Measurements from ENCODE around the gene CAPN11. TPM values are rescaled to one million over a fixed set of nuclear protein-coding genes. Genes with fewer than 3 reads are reported as not detected.

CAPN11 gene
- total and polyA plus RNA-seq, 2 experiments from 2014 or later = not detected

- Histone ChIP-seq H3K27me3 (no peaks in the 10 kb centered on the region), H3K4me3 (no peak overlapping the region), H3K27ac (no peak overlapping the region), H3K36me3 (peaks cover 23% of the 10 kb centered on the region), H3K9me3 (ENCODE audit: low read depth) (no peaks in the 10 kb centered on the region), H3K4me1 (ENCODE audit: low read depth) (peaks cover 4% of the 10 kb centered on the region)
- TF ChIP-seq, protein P1, sequence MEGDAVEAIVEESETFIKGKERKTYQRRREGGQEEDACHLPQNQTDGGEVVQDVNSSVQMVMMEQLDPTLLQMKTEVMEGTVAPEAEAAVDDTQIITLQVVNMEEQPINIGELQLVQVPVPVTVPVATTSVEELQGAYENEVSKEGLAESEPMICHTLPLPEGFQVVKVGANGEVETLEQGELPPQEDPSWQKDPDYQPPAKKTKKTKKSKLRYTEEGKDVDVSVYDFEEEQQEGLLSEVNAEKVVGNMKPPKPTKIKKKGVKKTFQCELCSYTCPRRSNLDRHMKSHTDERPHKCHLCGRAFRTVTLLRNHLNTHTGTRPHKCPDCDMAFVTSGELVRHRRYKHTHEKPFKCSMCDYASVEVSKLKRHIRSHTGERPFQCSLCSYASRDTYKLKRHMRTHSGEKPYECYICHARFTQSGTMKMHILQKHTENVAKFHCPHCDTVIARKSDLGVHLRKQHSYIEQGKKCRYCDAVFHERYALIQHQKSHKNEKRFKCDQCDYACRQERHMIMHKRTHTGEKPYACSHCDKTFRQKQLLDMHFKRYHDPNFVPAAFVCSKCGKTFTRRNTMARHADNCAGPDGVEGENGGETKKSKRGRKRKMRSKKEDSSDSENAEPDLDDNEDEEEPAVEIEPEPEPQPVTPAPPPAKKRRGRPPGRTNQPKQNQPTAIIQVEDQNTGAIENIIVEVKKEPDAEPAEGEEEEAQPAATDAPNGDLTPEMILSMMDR (IDR thresholded peaks at IDR 0.05; ENCODE audit: low read depth, low read length) = peak; percentile 12
- DNase-seq (ENCODE audit: low read depth in 1 of 2, low spot score in 1 of 2) = no peak
Measured at GRCh38 chr6:44113414-44113813, 45.2 kb upstream of the CAPN11 start.

DNA sequence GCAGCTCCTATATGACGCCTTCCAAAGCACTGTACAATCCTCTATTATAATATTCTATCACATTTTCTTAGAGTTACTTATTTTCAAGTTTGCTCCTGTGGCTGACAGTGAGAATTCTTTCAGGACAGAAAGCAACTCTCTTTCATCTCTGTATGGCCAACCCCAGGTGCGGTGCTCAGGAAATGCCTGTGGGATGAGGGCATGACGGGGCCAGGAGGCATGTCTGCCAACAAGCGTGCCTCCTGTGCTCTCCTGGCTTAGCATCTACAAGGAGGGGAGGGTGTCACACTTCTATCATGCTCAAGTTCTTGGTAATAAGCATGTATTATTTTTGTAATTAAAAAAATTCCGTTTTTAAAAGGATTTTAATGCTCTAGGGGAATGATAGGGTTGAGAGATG is 42.8 kb upstream of the CAPN11 start:
- H3K9me3 ChIP-seq (ENCODE audit: low read depth) = no peaks in the 10 kb centered on the region
- no peaks in the 10 kb centered on the region for H3K27me3 ChIP-seq
- H3K4me3 ChIP-seq = no peak overlapping the region
- DNase-seq (ENCODE audit: low read depth in 1 of 2, low spot score in 1 of 2) = peak in 1 of 2 donors; percentile 33
- TF ChIP-seq, protein P1 (IDR thresholded peaks at IDR 0.05; ENCODE audit: low read depth, low read length) = no peak
- H3K4me1 ChIP-seq (ENCODE audit: low read depth) = peaks cover 8% of the 10 kb centered on the region
- H3K27ac ChIP-seq = no peak overlapping the region
- peaks cover 20% of the 10 kb centered on the region for H3K36me3 ChIP-seq

DNA sequence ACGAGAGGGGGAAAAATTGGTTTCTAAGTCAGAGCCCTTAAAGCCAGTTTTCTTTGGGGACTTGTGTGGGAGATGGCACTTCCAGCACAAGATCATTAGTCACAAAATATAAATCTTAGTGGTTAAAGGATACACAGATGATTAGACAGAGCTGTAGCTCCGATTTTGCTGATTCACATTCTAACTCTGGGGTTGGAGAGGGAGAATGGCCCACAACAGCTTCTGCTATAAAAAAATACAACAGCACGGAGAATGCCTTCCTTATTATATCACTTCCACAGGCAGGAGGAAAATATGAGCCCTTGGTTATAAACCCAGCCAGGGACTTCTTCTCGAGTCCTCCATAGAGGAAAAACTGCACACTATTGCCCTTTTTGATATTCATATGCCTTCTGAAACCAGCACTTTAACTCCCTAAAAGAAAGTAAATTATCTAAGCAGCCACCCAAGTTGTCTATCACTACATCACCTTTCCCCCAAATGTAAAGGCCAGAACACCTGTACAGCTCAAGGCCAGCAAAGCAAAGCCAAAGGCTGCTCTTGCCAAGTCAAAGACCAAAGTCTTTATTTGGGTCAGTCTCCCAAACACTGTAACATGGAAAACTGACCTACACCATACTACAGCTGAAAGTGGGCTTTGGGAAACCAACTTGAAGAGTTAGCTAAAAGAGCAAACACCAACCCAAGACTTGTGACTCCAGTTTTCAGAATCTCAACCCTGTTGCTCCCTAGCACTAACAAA is 41.8 kb upstream of the CAPN11 start:
- Histone ChIP-seq H3K27ac (no peak overlapping the region), H3K36me3 (peaks cover 20% of the 10 kb centered on the region), H3K27me3 (no peaks in the 10 kb centered on the region), H3K4me1 (ENCODE audit: low read depth) (peaks cover 13% of the 10 kb centered on the region), H3K4me3 (no peak overlapping the region), H3K9me3 (ENCODE audit: low read depth) (no peaks in the 10 kb centered on the region)
- TF ChIP-seq, protein P1 (IDR thresholded peaks at IDR 0.05; ENCODE audit: low read depth, low read length) = no peak
- peak in 1 of 2 donors; percentile 60 for DNase-seq (ENCODE audit: low read depth in 1 of 2, low spot score in 1 of 2)

GRCh38 chr6:44117397-44118128 is 41.1 kb upstream of the CAPN11 start:
- Histone ChIP-seq H3K27me3 (no peaks in the 10 kb centered on the region), H3K9me3 (ENCODE audit: low read depth) (no peaks in the 10 kb centered on the region), H3K4me1 (ENCODE audit: low read depth) (peaks cover 16% of the 10 kb centered on the region), H3K36me3 (peaks cover 15% of the 10 kb centered on the region), H3K27ac (no peak overlapping the region), H3K4me3 (no peak overlapping the region)
- DNase-seq (ENCODE audit: low read depth in 1 of 2, low spot score in 1 of 2) = no peak
- TF ChIP-seq, protein P1 (IDR thresholded peaks at IDR 0.05; ENCODE audit: low read depth, low read length) = no peak

- DNase-seq (ENCODE audit: low read depth in 1 of 2, low spot score in 1 of 2) = peak in 1 of 2 donors; percentile 40
- Histone ChIP-seq H3K27ac (peak overlapping the region; percentile 63), H3K4me1 (ENCODE audit: low read depth) (peaks cover 34% of the 10 kb centered on the region), H3K36me3 (no peaks in the 10 kb centered on the region), H3K4me3 (no peak overlapping the region), H3K9me3 (ENCODE audit: low read depth) (no peaks in the 10 kb centered on the region), H3K27me3 (no peaks in the 10 kb centered on the region)
- TF ChIP-seq, protein P1 (IDR thresholded peaks at IDR 0.05; ENCODE audit: low read depth, low read length) = no peak
Measured at GRCh38 chr6:44119704-44120262, 38.8 kb upstream of the CAPN11 start.

All from cardiac muscle cell (in vitro differentiated cells and primary cell).